ENCODE data around the gene ZNF324. TPM values are rescaled to one million over a fixed set of nuclear protein-coding genes. Genes with fewer than 3 reads are reported as not detected.

ZNF324 gene
- total and polyA plus RNA-seq, 9 of the 15 experiments (the other 6 are each of a cell fraction or from before 2014, with no cell fraction given) = 0.92 to 16.4 (median 5.3) TPM

GRCh38 chr19:58499021-58499927 lies 32.4 kb downstream of the ZNF324 start (continued):
- no peak for TF ChIP-seq ZNF311 (CRISPR knock-in tag; IDR thresholded peaks at IDR 0.05)
- TF ChIP-seq TAF7 (tag; IDR thresholded peaks at IDR 0.05) = peak; percentile 85
- TF ChIP-seq, protein P1, sequence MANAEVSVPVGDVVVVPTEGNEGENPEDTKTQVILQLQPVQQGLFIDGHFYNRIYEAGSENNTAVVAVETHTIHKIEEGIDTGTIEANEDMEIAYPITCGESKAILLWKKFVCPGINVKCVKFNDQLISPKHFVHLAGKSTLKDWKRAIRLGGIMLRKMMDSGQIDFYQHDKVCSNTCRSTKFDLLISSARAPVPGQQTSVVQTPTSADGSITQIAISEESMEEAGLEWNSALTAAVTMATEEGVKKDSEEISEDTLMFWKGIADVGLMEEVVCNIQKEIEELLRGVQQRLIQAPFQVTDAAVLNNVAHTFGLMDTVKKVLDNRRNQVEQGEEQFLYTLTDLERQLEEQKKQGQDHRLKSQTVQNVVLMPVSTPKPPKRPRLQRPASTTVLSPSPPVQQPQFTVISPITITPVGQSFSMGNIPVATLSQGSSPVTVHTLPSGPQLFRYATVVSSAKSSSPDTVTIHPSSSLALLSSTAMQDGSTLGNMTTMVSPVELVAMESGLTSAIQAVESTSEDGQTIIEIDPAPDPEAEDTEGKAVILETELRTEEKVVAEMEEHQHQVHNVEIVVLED (CRISPR knock-in tag; IDR thresholded peaks at IDR 0.05) = peak; percentile 80
- peak; percentile 26; the same call in 1 of the 2 replicates for TF ChIP-seq HDGF (IDR thresholded peaks at IDR 0.05)
- no peak for TF ChIP-seq ZKSCAN3 (CRISPR knock-in tag; IDR thresholded peaks at IDR 0.05)
- TF ChIP-seq, protein P2, sequence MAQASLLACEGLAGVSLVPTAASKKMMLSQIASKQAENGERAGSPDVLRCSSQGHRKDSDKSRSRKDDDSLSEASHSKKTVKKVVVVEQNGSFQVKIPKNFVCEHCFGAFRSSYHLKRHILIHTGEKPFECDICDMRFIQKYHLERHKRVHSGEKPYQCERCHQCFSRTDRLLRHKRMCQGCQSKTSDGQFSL (CRISPR knock-in tag; IDR thresholded peaks at IDR 0.05) = 0 out of 2 replicates have a peak, but pooled peaks have one; percentile 10
- TF ChIP-seq, protein P2 (tag; IDR thresholded peaks at IDR 0.05) = no peak
- TF ChIP-seq ZNF79 (CRISPR knock-in tag; IDR thresholded peaks at IDR 0.05; ENCODE audit: low read depth) = no peak
- no peak for TF ChIP-seq TFAM (CRISPR knock-in tag; conservative IDR thresholded peaks at IDR 0.05)
- 0 out of 4 replicates have a peak, but pooled peaks of 1 of the 2 experiments have one; percentile 21 for TF ChIP-seq ARNT (IDR thresholded peaks at IDR 0.05)
- TF ChIP-seq, protein P3, sequence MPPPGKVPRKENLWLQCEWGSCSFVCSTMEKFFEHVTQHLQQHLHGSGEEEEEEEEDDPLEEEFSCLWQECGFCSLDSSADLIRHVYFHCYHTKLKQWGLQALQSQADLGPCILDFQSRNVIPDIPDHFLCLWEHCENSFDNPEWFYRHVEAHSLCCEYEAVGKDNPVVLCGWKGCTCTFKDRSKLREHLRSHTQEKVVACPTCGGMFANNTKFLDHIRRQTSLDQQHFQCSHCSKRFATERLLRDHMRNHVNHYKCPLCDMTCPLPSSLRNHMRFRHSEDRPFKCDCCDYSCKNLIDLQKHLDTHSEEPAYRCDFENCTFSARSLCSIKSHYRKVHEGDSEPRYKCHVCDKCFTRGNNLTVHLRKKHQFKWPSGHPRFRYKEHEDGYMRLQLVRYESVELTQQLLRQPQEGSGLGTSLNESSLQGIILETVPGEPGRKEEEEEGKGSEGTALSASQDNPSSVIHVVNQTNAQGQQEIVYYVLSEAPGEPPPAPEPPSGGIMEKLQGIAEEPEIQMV (tag; conservative IDR thresholded peaks at IDR 0.05; ENCODE audit: low read depth) = no peak
- TF ChIP-seq ETV1 (tag; conservative IDR thresholded peaks at IDR 0.05; ENCODE audit: low read depth) = peak; percentile 86
- TF ChIP-seq KDM1A (IDR thresholded peaks at IDR 0.05) = no peak
- TF ChIP-seq POLR2AphosphoS2 (IDR thresholded peaks at IDR 0.05; ENCODE audit: low read length) = no peak
- TF ChIP-seq FIP1L1 (IDR thresholded peaks at IDR 0.05; ENCODE audit: low read depth, low read length, poor library complexity, severe bottlenecking) = peak; percentile 94
- no peak for TF ChIP-seq RFX1 (IDR thresholded peaks at IDR 0.05)
- no peak for TF ChIP-seq ZNF277 (CRISPR knock-in tag; IDR thresholded peaks at IDR 0.05; ENCODE audit: borderline replicate concordance)
- peak; percentile 49; the same call in 1 of the 2 replicates for TF ChIP-seq SOX6 (IDR thresholded peaks at IDR 0.05)

Measured in K562 (cell line).